WERI-Rb-1 (cell line): ENCODE results near the gene SV2C.

ENCODE experiments used
- DNase-seq: peaks from one replicate; pipeline ENCODE4 v3.0.0-alpha.2; 2020
- H3K27ac ChIP-seq: fragments of 250-450 bp; sonication (Bioruptor Pico); 2 replicates; pipeline ENCODE4 v1.5.1; 2020; ENCODE audit warnings: mild to moderate bottlenecking, moderate library complexity
- H3K27me3 ChIP-seq: fragments of 250-450 bp; sonication (Bioruptor Pico); 2 replicates; pipeline ENCODE4 v1.5.1; 2021; ENCODE audit warnings: mild to moderate bottlenecking, low read depth, moderate library complexity; ENCODE audit not compliant: insufficient read depth, severe bottlenecking
- H3K36me3 ChIP-seq: fragments of 250-450 bp; sonication (Bioruptor Pico); 2 replicates; pipeline ENCODE4 v1.5.1; 2020; ENCODE audit warnings: mild to moderate bottlenecking, moderate library complexity
- H3K4me3 ChIP-seq: 2 replicates; pipeline ENCODE4 v1.5.1; 2011; ENCODE audit warnings: low read depth, mild to moderate bottlenecking, control low read depth, low read length
- H3K9me3 ChIP-seq: fragments of 250-450 bp; sonication (Bioruptor Pico); 2 replicates; pipeline ENCODE4 v1.5.1; 2021; ENCODE audit warnings: mild to moderate bottlenecking, moderate library complexity; ENCODE audit not compliant: severe bottlenecking
- CTCF ChIP-seq: IDR thresholded peaks from 2 replicates; pipeline ENCODE4 v1.5.1; 2011; ENCODE audit warnings: low read depth, mild to moderate bottlenecking, control low read depth, inconsistent platforms, low read length

The SV2C gene

GRCh38 chr5:76204191-76204590, 121.0 kb downstream of the SV2C start:
- no peaks in the 10 kb centered on the region for H3K27me3 ChIP-seq
- no peak for TF ChIP-seq CTCF
- H3K4me3 ChIP-seq = no peak overlapping the region
- DNase-seq = no peak
- H3K27ac ChIP-seq = 0 out of 2 replicates have a peak overlapping the region, but pooled peaks have one; percentile 28
- H3K9me3 ChIP-seq = no peaks in the 10 kb centered on the region
- no peaks in the 10 kb centered on the region for H3K36me3 ChIP-seq

GRCh38 chr5:76204713-76205112, 121.5 kb downstream of the SV2C start:
- Histone ChIP-seq H3K4me3 (no peak overlapping the region), H3K9me3 (peaks cover 5% of the 10 kb centered on the region), H3K27me3 (no peaks in the 10 kb centered on the region), H3K27ac (0 out of 2 replicates have a peak overlapping the region, but pooled peaks have one; percentile 28), H3K36me3 (no peaks in the 10 kb centered on the region)
- peak; percentile 74 for DNase-seq
- no peak for TF ChIP-seq CTCF

- Histone ChIP-seq H3K36me3 (no peaks in the 10 kb centered on the region), H3K27me3 (no peaks in the 10 kb centered on the region), H3K9me3 (peaks cover 5% of the 10 kb centered on the region), H3K4me3 (no peak overlapping the region), H3K27ac (no peak overlapping the region)
- no peak for TF ChIP-seq CTCF
- DNase-seq = no peak
These were observed 123.9 kb downstream of the SV2C start for GRCh38 chr5:76207120-76207519.

GRCh38 chr5:76209297-76209696, 126.1 kb downstream of the SV2C start:
- Histone ChIP-seq H3K4me3 (no peak overlapping the region), H3K27ac (no peak overlapping the region), H3K36me3 (no peaks in the 10 kb centered on the region), H3K9me3 (peaks cover 5% of the 10 kb centered on the region), H3K27me3 (no peaks in the 10 kb centered on the region)
- DNase-seq = no peak
- TF ChIP-seq CTCF = no peak

GRCh38 chr5:76210946-76211345, 127.8 kb downstream of the SV2C start:
- no peak for TF ChIP-seq CTCF
- H3K4me3 ChIP-seq = no peak overlapping the region
- DNase-seq = no peak

GRCh38 chr5:76213858-76214257, 130.7 kb downstream of the SV2C start:
- H3K9me3 ChIP-seq = peaks cover 5% of the 10 kb centered on the region
- H3K36me3 ChIP-seq = no peaks in the 10 kb centered on the region
- TF ChIP-seq CTCF = no peak
- H3K4me3 ChIP-seq = no peak overlapping the region
- DNase-seq = no peak
- H3K27ac ChIP-seq = no peak overlapping the region
- H3K27me3 ChIP-seq = no peaks in the 10 kb centered on the region

More at GRCh38 chr5:76210946-76211345, 127.8 kb downstream of the SV2C start:
- H3K27me3 ChIP-seq = no peaks in the 10 kb centered on the region
- H3K36me3 ChIP-seq = no peaks in the 10 kb centered on the region
- peaks cover 5% of the 10 kb centered on the region for H3K9me3 ChIP-seq
- H3K27ac ChIP-seq = no peak overlapping the region
